Type B pancreatic cell (in vitro differentiated cells): Measurements from ENCODE around the gene ABCA6. TPM values are rescaled to one million over a fixed set of nuclear protein-coding genes. Genes with fewer than 3 reads are reported as not detected.

ENCODE experiments used
- DNase-seq: peaks from one replicate; pipeline ENCODE4 v3.0.0; 2021; ENCODE audit warnings: mixed read lengths; ENCODE audit not compliant: unreplicated experiment; ENCODE audit errors: extremely low spot score
- H3K27ac Mint-ChIP-seq: 2 replicates; pipeline ENCODE4 v1.8.0; 2021; ENCODE audit warnings: mild to moderate bottlenecking, mixed read lengths
- H3K27me3 Mint-ChIP-seq: 2 replicates; pipeline ENCODE4 v1.8.0; 2021; ENCODE audit warnings: mixed read lengths
- H3K36me3 Mint-ChIP-seq: 2 replicates; pipeline ENCODE4 v1.8.0; 2021; ENCODE audit warnings: mixed read lengths
- H3K4me1 Mint-ChIP-seq: one replicate; pipeline ENCODE4 v1.8.0; 2021; ENCODE audit warnings: mixed read lengths; ENCODE audit not compliant: unreplicated experiment
- H3K4me3 Mint-ChIP-seq: 2 replicates; pipeline ENCODE4 v1.8.0; 2021; ENCODE audit warnings: mild to moderate bottlenecking, mixed read lengths
- H3K9me3 Mint-ChIP-seq: 2 replicates; pipeline ENCODE4 v1.8.0; 2021; ENCODE audit warnings: mixed read lengths
- total RNA-seq: library from RNA; stranded (reverse); gene quantifications from 2 replicates; pipeline ENCODE4 v1.2.1, GENCODE V29; 2021; ENCODE audit warnings: low replicate concordance
- TF ChIP-seq, protein P1 (sequence below): fragments of 200-600 bp; sonication (generic); conservative IDR thresholded peaks from 2 replicates; pipeline ENCODE4 v1.5.0; 2021; ENCODE audit warnings: antibody characterized with exemption, mild to moderate bottlenecking

ABCA6 gene
- total RNA-seq, 1 donor from 2014 or later, result 0.48 TPM

DNA sequence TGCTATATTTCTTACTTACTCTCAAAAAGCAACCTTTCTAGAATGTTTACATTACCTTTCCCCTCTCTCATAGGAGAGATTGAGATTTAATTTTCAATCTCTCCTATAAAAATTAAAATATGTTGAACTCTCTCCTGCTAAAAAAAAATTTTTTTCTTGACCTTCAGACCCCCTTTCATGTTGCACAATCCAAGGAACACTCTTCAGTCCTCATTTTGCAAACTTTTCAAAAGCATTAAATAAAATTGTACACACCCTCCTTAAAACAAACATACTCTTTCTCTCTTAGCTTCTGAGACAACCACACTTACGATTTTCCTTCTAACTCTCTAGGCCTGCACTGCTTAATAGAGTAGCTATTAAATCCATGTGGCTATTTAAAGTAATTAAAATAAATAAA lies 8.6 kb upstream of the ABCA6 start:
- DNase-seq, result no peak
- TF ChIP-seq, protein P1, sequence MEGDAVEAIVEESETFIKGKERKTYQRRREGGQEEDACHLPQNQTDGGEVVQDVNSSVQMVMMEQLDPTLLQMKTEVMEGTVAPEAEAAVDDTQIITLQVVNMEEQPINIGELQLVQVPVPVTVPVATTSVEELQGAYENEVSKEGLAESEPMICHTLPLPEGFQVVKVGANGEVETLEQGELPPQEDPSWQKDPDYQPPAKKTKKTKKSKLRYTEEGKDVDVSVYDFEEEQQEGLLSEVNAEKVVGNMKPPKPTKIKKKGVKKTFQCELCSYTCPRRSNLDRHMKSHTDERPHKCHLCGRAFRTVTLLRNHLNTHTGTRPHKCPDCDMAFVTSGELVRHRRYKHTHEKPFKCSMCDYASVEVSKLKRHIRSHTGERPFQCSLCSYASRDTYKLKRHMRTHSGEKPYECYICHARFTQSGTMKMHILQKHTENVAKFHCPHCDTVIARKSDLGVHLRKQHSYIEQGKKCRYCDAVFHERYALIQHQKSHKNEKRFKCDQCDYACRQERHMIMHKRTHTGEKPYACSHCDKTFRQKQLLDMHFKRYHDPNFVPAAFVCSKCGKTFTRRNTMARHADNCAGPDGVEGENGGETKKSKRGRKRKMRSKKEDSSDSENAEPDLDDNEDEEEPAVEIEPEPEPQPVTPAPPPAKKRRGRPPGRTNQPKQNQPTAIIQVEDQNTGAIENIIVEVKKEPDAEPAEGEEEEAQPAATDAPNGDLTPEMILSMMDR, result no peak
- Mint-ChIP-seq H3K4me3 (no peak overlapping the region), H3K9me3 (no peaks in the 10 kb centered on the region), H3K4me1 (no peaks in the 10 kb centered on the region), H3K27me3 (no peaks in the 10 kb centered on the region), H3K27ac (no peak overlapping the region), H3K36me3 (no peaks in the 10 kb centered on the region)

DNA sequence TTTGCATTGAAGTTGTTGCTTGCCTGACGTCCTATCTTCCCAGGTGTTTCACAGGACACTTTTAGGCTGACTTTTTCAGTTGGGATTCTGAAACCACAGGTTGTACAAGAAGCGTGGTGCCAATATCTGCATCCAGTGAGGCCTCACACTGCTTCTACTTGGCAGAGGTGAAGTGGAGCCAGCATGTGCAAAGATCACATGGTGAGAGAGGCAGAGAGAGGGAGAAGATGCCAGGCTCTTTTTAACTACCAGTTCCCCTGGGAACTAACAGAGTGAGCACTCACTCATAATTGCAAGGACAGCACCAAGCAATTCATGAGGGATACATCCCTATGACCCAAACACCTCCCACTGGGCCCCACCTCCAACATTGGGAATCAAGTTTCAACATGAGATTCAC lies 5.8 kb upstream of the ABCA6 start:
- no peaks in the 10 kb centered on the region for H3K9me3 Mint-ChIP-seq
- DNase-seq, result no peak
- H3K36me3 Mint-ChIP-seq, result no peaks in the 10 kb centered on the region
- TF ChIP-seq, protein P1, result no peak
- no peaks in the 10 kb centered on the region for H3K4me1 Mint-ChIP-seq
- H3K27me3 Mint-ChIP-seq, result no peaks in the 10 kb centered on the region
- H3K27ac Mint-ChIP-seq, result no peak overlapping the region
- no peak overlapping the region for H3K4me3 Mint-ChIP-seq

DNA sequence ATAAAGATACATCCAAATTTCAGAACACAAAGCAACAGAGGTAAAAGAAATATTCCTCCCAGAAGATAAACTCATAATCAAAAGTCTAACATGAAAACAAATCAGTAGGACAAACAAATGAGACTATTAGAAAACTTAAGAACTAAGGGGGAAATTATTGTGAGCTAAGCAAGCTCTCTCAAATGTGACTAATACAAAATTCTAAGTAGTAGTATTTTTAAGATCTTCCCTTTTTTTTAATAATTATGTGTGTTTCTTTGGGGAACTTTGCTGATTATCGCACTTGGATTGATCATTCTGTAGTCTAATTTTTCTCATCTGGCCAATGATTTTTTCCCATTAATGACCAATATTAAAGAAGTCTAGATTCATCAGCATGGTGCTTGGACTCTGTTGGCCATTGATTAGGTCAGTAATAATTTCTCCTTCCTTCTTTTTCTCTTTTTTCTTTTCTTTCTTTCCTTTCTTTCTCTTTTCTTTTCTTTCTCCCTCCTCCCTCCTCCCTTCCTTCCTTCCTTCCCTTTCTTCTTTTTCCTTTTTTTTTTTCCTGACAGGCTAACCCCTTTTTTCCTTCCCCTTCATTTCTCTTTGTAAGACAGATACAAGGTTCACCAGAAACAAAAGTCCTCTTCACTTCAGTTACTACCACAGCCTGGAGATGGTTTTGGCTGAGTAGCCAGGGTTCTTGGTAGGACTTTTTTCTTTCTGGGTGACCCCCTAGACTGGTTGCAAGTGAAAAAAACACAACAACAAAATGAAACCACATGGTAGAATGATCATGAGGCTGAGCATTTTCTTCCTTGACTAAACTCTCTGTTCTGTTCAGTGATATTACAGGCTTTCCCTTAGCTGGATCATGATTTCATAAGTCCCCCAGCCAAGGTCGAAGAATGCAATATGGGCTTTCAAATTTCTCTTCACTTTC lies 2.9 kb upstream of the ABCA6 start:
- TF ChIP-seq, protein P1, result no peak
- H3K4me1 Mint-ChIP-seq, result no peaks in the 10 kb centered on the region
- H3K27me3 Mint-ChIP-seq, result no peaks in the 10 kb centered on the region
- H3K27ac Mint-ChIP-seq, result no peak overlapping the region
- no peak for DNase-seq
- no peaks in the 10 kb centered on the region for H3K36me3 Mint-ChIP-seq
- H3K4me3 Mint-ChIP-seq, result no peak overlapping the region
- H3K9me3 Mint-ChIP-seq, result no peaks in the 10 kb centered on the region

DNA sequence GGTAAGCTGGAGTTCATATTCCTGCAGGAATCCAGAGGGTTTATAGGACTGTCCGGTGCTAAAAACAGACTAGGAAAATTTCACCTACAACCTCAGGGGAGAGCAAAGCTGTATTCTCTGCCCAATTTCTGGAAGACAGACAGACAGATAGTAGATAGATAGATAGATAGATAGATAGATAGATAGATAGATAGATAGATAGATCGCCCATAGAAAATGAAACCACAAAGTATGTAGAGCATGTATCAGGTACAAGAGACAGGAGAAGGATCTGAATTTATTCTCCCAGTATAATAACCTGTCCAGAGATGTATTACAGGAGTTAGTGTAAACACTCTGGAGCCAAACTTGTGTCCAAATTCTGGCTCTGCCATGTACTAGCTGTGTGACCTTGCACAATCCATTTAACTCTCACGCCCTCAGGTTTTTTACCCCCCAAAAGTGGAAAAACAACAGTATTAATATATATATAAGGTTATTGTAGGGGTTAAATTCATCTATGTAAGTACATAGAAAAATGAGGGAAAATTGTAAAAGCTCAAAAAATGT lies 2.1 kb upstream of the ABCA6 start:
- Mint-ChIP-seq H3K27me3 (no peaks in the 10 kb centered on the region), H3K4me1 (no peaks in the 10 kb centered on the region), H3K9me3 (no peaks in the 10 kb centered on the region), H3K4me3 (no peak overlapping the region), H3K36me3 (no peaks in the 10 kb centered on the region), H3K27ac (no peak overlapping the region)
- TF ChIP-seq, protein P1, result no peak
- no peak for DNase-seq

DNA sequence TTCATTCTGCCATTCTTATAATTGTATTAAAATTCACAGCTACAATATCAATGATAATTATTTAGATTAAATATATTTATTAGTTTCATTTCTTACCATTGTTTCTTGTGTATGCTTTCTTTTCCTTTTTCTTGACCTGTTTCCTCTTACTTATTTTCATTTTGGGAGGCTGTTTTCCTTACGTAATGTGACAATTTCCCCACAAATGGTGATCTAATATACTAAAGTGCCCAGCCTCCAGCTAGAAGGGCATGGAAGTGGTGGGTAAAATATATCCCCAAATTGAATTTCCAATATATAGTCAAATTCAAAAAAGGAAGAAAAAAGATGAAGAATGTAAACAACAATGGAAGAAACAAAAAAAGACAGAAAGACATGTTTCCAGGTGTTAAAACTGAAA lies 1.5 kb upstream of the ABCA6 start:
- H3K36me3 Mint-ChIP-seq, result no peaks in the 10 kb centered on the region
- H3K9me3 Mint-ChIP-seq, result no peaks in the 10 kb centered on the region
- H3K4me1 Mint-ChIP-seq, result no peaks in the 10 kb centered on the region
- TF ChIP-seq, protein P1, result no peak
- no peak for DNase-seq
- no peak overlapping the region for H3K27ac Mint-ChIP-seq
- no peak overlapping the region for H3K4me3 Mint-ChIP-seq
- no peaks in the 10 kb centered on the region for H3K27me3 Mint-ChIP-seq
